ENCODE results near the gene PNPLA3. TPM values are rescaled to one million over a fixed set of nuclear protein-coding genes. Genes with fewer than 3 reads are reported as not detected.

PNPLA3 gene
- total and polyA plus RNA-seq, 2 donors from 2014 or later = 0.54 to 1.2 TPM

- Histone ChIP-seq H3K4me3 (ENCODE audit: low read length in 3 of 3) (peak overlapping the region in 1 of 3 donors; percentile 84), H3K36me3 (ENCODE audit: control insufficient read depth in 2 of 3, insufficient read depth in 3 of 3, low read length in 3 of 3) (no peaks in the 10 kb centered on the region), H3K27ac (ENCODE audit: low read depth in 2 of 2, low read length in 2 of 2) (no peak overlapping the region), H3K9me3 (ENCODE audit: control insufficient read depth in 2 of 3, insufficient read depth in 1 of 3, low read length in 3 of 3) (no peaks in the 10 kb centered on the region), H3K27me3 (ENCODE audit: control insufficient read depth, insufficient read depth, low read length) (no peaks in the 10 kb centered on the region), H3K4me1 (ENCODE audit: control insufficient read depth in 2 of 3, insufficient read depth in 2 of 3, low read depth in 1 of 3, low read length in 3 of 3) (peaks cover 0 to 12% (median 7%) of the 10 kb centered on the region in 3 donors), H3K9ac (ENCODE audit: low read length in 3 of 3) (no peak overlapping the region)
- TF ChIP-seq CTCF (IDR thresholded peaks at IDR 0.05; ENCODE audit: borderline replicate concordance, extremely low read depth, insufficient read depth) = no peak
- peak in 1 of 5 donors; percentile 4 for DNase-seq
- intact Hi-C loops (cut with DNase I) = no loop called here
- FAIRE-seq = no peak
These were observed 33.3 kb downstream of the PNPLA3 start for GRCh38 chr22:43956805-43957463.

- no peak for DNase-seq
- H3K4me1 ChIP-seq (ENCODE audit: control insufficient read depth in 2 of 3, insufficient read depth in 2 of 3, low read depth in 1 of 3, low read length in 3 of 3) = peaks cover 0 to 12% (median 7%) of the 10 kb centered on the region in 3 donors
- no peaks in the 10 kb centered on the region for H3K36me3 ChIP-seq (ENCODE audit: control insufficient read depth in 2 of 3, insufficient read depth in 3 of 3, low read length in 3 of 3)
- no peak for TF ChIP-seq CTCF (IDR thresholded peaks at IDR 0.05; ENCODE audit: borderline replicate concordance, extremely low read depth, insufficient read depth)
- H3K4me3 ChIP-seq (ENCODE audit: low read length in 3 of 3) = no peak overlapping the region
- no peak overlapping the region for H3K9ac ChIP-seq (ENCODE audit: low read length in 3 of 3)
- no peaks in the 10 kb centered on the region for H3K27me3 ChIP-seq (ENCODE audit: control insufficient read depth, insufficient read depth, low read length)
- FAIRE-seq = no peak
- intact Hi-C loops (cut with DNase I) = no loop called here
- no peak overlapping the region for H3K27ac ChIP-seq (ENCODE audit: low read depth in 2 of 2, low read length in 2 of 2)
- H3K9me3 ChIP-seq (ENCODE audit: control insufficient read depth in 2 of 3, insufficient read depth in 1 of 3, low read length in 3 of 3) = no peaks in the 10 kb centered on the region
These were observed 34.3 kb downstream of the PNPLA3 start for GRCh38 chr22:43957871-43958270.

DNA sequence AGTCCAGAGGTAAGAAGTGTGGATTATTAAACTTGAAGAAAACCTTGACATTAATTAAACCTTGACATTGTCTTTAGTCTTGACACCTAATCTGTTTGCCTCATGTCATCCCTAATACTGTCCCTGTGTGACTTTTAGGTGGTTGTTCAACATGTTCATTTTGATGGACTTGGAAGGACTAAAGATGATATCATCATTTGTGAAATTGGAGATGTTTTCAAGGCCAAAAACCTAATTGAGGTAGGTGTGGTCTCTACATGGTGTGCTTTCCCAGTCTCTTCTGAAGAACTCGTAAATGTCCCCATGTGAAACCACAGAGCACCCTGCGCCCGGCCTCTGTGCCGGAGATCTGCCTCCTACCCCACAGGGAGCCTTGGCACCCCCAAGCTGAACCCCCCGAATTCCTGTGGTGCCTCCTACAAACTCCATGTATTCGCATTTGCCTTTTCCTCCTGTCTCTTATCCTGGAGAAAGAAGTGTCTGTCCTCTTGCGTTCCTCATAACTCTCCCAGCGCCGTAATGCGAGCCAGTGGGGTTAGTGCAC is 40.8 kb downstream of the PNPLA3 start:
- H3K27ac ChIP-seq (ENCODE audit: low read depth in 2 of 2, low read length in 2 of 2) = no peak overlapping the region
- peaks cover 8 to 36% (median 36%) of the 10 kb centered on the region in 3 donors for H3K36me3 ChIP-seq (ENCODE audit: control insufficient read depth in 2 of 3, insufficient read depth in 3 of 3, low read length in 3 of 3)
- no peaks in the 10 kb centered on the region for H3K27me3 ChIP-seq (ENCODE audit: control insufficient read depth, insufficient read depth, low read length)
- no peaks in the 10 kb centered on the region for H3K9me3 ChIP-seq (ENCODE audit: control insufficient read depth in 2 of 3, insufficient read depth in 1 of 3, low read length in 3 of 3)
- intact Hi-C loops (cut with DNase I) = no loop called here
- no peak overlapping the region for H3K4me3 ChIP-seq (ENCODE audit: low read length in 3 of 3)
- FAIRE-seq (no peak), DNase-seq (no peak)
- no peaks in the 10 kb centered on the region for H3K4me1 ChIP-seq (ENCODE audit: control insufficient read depth in 2 of 3, insufficient read depth in 2 of 3, low read depth in 1 of 3, low read length in 3 of 3)
- TF ChIP-seq CTCF (IDR thresholded peaks at IDR 0.05; ENCODE audit: borderline replicate concordance, extremely low read depth, insufficient read depth) = no peak
- H3K9ac ChIP-seq (ENCODE audit: low read length in 3 of 3) = no peak overlapping the region

Measured in kidney (tissue), 14 donors.